Measurements from ENCODE around the gene RCOR2. TPM values are rescaled to one million over a fixed set of nuclear protein-coding genes. Genes with fewer than 3 reads are reported as not detected.
A peak's percentile ranks its signal among the peaks of the same experiment; 100 is the strongest.

RCOR2 gene
- total and polyA plus RNA-seq, 7 experiments from 2014 or later: 0.07 TPM; not detected in 6

DNA sequence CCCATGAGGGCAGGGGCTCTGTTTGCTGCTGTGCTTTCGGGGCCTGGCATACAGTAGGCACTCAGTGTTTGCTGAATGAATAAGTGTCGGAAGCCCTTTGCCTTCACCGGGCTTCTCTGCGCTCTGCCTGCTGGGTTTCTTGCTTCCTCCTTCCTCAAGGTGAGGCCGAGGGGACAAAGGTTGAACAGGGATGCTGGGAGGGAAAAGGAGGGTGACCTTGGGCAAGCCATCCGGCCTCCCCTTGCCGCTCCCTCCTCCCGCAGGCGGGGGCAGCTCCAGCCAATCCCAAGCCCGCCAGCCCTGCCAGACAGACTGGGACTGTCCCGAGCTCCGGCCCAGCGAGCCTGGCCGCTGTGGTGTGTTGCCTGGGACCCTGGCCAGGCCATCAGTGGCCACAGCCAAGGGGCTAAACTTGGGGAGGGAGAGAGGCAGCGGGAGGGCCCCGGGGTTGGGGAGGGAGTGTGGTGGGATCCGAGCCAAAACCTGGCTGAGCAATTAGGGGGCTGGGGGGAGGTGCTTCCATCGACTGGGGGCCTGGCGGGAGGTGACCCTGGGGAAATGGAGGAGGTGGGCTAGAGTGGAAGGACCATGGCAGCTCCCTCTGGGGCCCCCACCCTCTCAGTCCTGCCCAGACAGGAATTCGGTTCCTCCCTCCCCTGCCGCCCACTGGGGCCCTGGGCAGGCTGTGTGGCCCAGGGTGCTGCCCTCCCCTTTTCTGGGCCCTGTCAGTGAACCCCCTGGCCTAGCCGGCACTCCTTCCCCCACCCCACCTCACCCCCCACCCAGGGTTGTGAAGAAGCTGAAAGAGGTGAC is 3.4 kb upstream of the RCOR2 start:
- Mint-ChIP-seq H3K36me3 (no peaks in the 10 kb centered on the region), H3K27ac (peak overlapping the region in 1 of 9 donors; percentile 51), H3K9me3 (peaks cover 0 to 2% (median 0%) of the 10 kb centered on the region in 11 donors), H3K4me3 (peak overlapping the region in 1 of 10 donors; percentile 41), H3K27me3 (peaks cover 0 to 43% (median 0%) of the 10 kb centered on the region in 5 donors), H3K4me1 (peaks cover 0 to 15% (median 11%) of the 10 kb centered on the region in 7 donors)
- no peaks in the 10 kb centered on the region for H3K9me3 ChIP-seq (ENCODE audit: control insufficient read depth in 2 of 3, low read length in 3 of 3)
- ChIA-PET CTCF (interaction anchor here (0.7 to 2.5 kb wide), 3 partner anchors 25 to 83 kb away, joined by 3 to 26 read pairs (median 3); partner anchors contain the start of gene MARK2), POLR2A (interaction anchor here (0.9 to 1.5 kb wide), 2 partner anchors 10 to 17 kb away, joined by 3 to 4 read pairs; no protein-coding TSS in a partner anchor)
- H3K27me3 ChIP-seq (ENCODE audit: control insufficient read depth in 2 of 2, insufficient read depth in 2 of 2, low read length in 2 of 2): no peaks in the 10 kb centered on the region
- intact Hi-C loops (cut with micrococcal nuclease): no loop called here
- no peak overlapping the region for H3K27ac ChIP-seq (ENCODE audit: low read depth, low read length)
- H3K4me3 ChIP-seq (ENCODE audit: low read length): no peak overlapping the region
- ATAC-seq: no peak
- no peak for DNase-seq
- H3K4me1 ChIP-seq (ENCODE audit: control insufficient read depth in 2 of 2, insufficient read depth in 2 of 2, low read length in 2 of 2): peaks cover 8 to 14% of the 10 kb centered on the region in 2 donors
- no peaks in the 10 kb centered on the region for H3K36me3 ChIP-seq (ENCODE audit: control insufficient read depth in 2 of 3, insufficient read depth in 3 of 3, low read length in 3 of 3)

DNA sequence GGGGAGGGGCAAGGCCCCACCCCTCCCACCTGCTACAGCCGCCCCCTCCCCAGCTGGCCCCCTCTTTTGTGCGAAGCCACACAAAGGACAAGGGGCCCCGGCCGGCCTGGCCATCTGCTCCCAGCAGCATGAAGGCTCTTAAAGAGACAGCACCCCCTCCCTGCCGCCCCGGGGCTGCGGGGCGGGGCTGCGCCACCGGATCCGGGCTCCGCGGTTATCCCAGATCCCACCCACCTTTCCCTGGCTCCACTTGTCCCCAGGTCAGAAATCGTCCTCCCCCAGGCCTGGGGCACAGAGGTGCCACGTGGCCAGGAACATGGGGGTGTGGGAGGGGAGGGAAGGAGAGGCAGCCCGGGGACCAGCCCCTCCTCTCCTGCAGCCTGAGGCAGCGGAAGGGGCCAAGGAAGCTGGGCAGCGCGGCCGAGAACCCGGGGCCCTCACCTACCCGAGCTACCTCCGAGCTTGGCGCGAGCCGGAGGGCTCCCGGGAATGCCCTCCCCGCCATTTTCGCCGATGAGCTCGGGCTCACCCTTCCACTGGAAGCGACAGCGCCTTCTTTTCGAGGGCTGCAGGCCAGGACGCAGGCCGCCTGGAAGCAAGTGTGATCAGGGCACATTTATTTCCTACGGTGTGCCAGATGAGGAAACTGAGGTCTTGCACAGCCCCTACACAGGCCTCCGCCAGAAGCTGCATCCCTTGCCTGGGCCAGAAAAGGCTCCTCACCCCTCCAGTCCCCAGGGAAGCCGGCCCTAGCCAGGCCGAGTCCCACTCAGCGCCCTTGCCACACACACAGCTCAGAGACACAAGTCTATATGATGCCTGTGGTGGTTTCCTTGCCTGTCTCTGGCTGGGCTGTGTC is 2.5 kb upstream of the RCOR2 start:
- CTCF ChIA-PET: interaction anchor here (0.7 to 2.5 kb wide), 2 partner anchors 26 to 82 kb away, joined by 3 to 26 read pairs; partner anchors contain the start of gene MARK2
- DNase-seq: no peak
- Histone ChIP-seq H3K9me3 (ENCODE audit: control insufficient read depth in 2 of 3, low read length in 3 of 3) (no peaks in the 10 kb centered on the region), H3K27me3 (ENCODE audit: control insufficient read depth in 2 of 2, insufficient read depth in 2 of 2, low read length in 2 of 2) (no peaks in the 10 kb centered on the region), H3K4me1 (ENCODE audit: control insufficient read depth in 2 of 2, insufficient read depth in 2 of 2, low read length in 2 of 2) (peaks cover 8 to 20% of the 10 kb centered on the region in 2 donors), H3K36me3 (ENCODE audit: control insufficient read depth in 2 of 3, insufficient read depth in 3 of 3, low read length in 3 of 3) (no peaks in the 10 kb centered on the region), H3K27ac (ENCODE audit: low read depth, low read length) (no peak overlapping the region), H3K4me3 (ENCODE audit: low read length) (no peak overlapping the region)
- POLR2A ChIA-PET: interaction anchor here (0.9 to 1.5 kb wide), 2 partner anchors 11 to 18 kb away, joined by 3 to 4 read pairs; no protein-coding TSS in a partner anchor
- ATAC-seq: no peak
- Mint-ChIP-seq H3K27ac (peak overlapping the region in 1 of 9 donors; percentile 51), H3K4me3 (peak overlapping the region in 4 of 10 donors; percentile 21 to 89 (median 50)), H3K9me3 (peaks cover 0 to under 1% (median 0%) of the 10 kb centered on the region in 11 donors), H3K4me1 (peaks cover 0 to 18% (median 15%) of the 10 kb centered on the region in 7 donors), H3K27me3 (peaks cover 0 to 42% (median 0%) of the 10 kb centered on the region in 5 donors), H3K36me3 (no peaks in the 10 kb centered on the region)
- intact Hi-C loops (cut with micrococcal nuclease): no loop called here

DNA sequence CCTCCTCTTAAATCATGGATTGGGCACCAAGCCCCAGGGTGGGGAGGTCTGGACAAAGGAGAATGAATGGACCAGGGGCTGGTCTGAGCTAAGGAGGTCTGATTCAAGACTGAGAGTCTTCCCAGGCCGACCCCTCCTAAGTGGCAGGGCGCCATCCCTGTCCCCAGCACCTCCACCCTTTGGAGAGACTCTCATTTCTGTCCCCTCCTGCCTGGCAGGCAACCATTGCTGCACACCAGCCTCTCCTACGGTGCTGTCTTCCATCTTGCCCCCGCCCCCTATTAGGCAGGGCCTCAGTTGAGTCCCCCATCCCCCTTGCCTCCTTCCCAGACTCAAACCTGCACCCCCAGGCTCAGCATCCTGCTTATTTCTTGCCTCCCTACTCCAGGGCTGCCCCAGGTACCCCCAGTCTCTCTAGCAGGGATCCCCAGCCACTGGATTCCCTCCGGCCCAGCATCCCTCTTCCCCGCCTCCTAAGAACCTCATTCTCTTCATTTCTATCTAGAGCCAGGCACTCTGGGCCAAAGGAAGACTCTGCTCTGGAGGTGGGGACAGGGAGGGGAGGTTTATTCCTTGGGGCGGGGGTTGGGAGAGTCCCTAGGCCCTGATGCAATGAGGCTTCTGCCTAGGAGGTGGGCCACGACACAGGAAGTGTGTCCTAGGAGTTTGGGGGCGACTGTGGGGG is 1.7 kb upstream of the RCOR2 start:
- no peaks in the 10 kb centered on the region for H3K27me3 ChIP-seq (ENCODE audit: control insufficient read depth in 2 of 2, insufficient read depth in 2 of 2, low read length in 2 of 2)
- intact Hi-C loops (cut with micrococcal nuclease): no loop called here
- Mint-ChIP-seq H3K4me3 (peak overlapping the region in 9 of 10 donors; percentile 45 to 89 (median 54)), H3K4me1 (peaks cover 0 to 18% (median 15%) of the 10 kb centered on the region in 7 donors), H3K27me3 (peaks cover 0 to 38% (median 0%) of the 10 kb centered on the region in 5 donors), H3K9me3 (no peaks in the 10 kb centered on the region), H3K27ac (peak overlapping the region in 6 of 9 donors; percentile 21 to 82 (median 47)), H3K36me3 (no peaks in the 10 kb centered on the region)
- no peaks in the 10 kb centered on the region for H3K36me3 ChIP-seq (ENCODE audit: control insufficient read depth in 2 of 3, insufficient read depth in 3 of 3, low read length in 3 of 3)
- DNase-seq: no peak
- no peak for ATAC-seq
- no peaks in the 10 kb centered on the region for H3K9me3 ChIP-seq (ENCODE audit: control insufficient read depth in 2 of 3, low read length in 3 of 3)
- H3K4me3 ChIP-seq (ENCODE audit: low read length): no peak overlapping the region
- peaks cover 8 to 20% of the 10 kb centered on the region in 2 donors for H3K4me1 ChIP-seq (ENCODE audit: control insufficient read depth in 2 of 2, insufficient read depth in 2 of 2, low read length in 2 of 2)
- POLR2A ChIA-PET: interaction anchor here (1.4 kb wide), 1 partner anchor 80 kb away, joined by 6 read pairs; the partner anchor contains the start of gene MARK2
- H3K27ac ChIP-seq (ENCODE audit: low read depth, low read length): no peak overlapping the region
- CTCF ChIA-PET: interaction anchor here (2.1 kb wide), 1 partner anchor 81 kb away, joined by 13 read pairs; no protein-coding TSS in a partner anchor

DNA sequence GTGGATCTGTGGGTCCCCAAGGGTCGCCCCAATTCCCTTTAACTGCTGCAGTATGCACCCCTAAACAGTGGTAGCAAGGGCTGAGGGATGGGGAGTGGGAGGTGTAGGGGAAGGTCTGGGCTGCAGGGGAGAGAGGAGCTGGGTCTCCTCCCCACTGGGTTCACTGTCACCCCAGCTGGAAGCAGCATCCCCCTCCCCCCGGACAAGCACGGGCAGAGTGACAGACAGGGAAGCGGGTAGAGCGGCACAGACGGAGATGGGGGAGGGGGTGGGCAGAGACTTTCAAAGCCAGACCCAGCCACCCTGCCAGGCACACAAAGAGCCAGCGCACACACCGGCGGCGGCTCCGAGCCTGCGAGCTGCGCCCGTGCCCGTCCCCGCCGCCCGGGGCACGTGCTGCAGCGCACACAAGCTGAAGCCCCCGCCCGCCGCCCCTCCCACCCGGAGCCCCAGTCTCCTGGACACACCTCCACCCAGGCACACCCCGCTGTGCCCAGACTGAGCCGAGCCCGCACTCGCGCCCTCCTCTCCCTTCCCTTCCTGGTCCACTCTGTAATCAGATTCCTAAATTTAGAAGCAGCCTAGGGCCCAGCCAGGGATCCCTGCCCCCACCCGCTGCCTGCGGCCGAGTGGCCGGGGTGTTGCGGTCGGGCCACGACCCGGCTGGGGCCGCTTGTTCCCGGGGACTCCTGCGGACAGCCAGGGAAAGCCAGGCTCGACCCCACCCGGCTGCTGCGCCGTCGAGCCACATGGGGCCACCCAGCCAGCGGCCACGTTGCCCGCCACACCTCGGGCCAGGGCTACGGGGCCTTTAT is 935 bp upstream of the RCOR2 start:
- Mint-ChIP-seq H3K27me3 (peaks cover 0 to 31% (median 0%) of the 10 kb centered on the region in 5 donors), H3K27ac (peak overlapping the region in 3 of 9 donors; percentile 36 to 82 (median 64)), H3K36me3 (no peaks in the 10 kb centered on the region), H3K4me1 (peaks cover 0 to 18% (median 15%) of the 10 kb centered on the region in 7 donors), H3K9me3 (no peaks in the 10 kb centered on the region), H3K4me3 (peak overlapping the region; percentile 45 to 89 (median 78))
- ChIA-PET POLR2A (interaction anchor here (0.6 to 1.4 kb wide), 6 partner anchors 19 to 101 kb away, joined by 3 to 6 read pairs (median 4); partner anchors contain the start of genes COX8A and MARK2), CTCF (interaction anchor here (1.2 to 2.1 kb wide), 2 partner anchors 20 to 81 kb away, joined by 3 to 13 read pairs; no protein-coding TSS in a partner anchor)
- peak in 6 of 9 donors; percentile 36 to 43 (median 38) for DNase-seq
- H3K9me3 ChIP-seq (ENCODE audit: control insufficient read depth in 2 of 3, low read length in 3 of 3): no peaks in the 10 kb centered on the region
- H3K4me1 ChIP-seq (ENCODE audit: control insufficient read depth in 2 of 2, insufficient read depth in 2 of 2, low read length in 2 of 2): peaks cover 8 to 20% of the 10 kb centered on the region in 2 donors
- intact Hi-C loops (cut with micrococcal nuclease): loop anchor here (1.0 to 2.0 kb wide), 4 partner anchors 20 to 81 kb away; partner anchors contain the start of gene MARK2 (in 1 of the 2)
- no peak overlapping the region for H3K27ac ChIP-seq (ENCODE audit: low read depth, low read length)
- H3K36me3 ChIP-seq (ENCODE audit: control insufficient read depth in 2 of 3, insufficient read depth in 3 of 3, low read length in 3 of 3): no peaks in the 10 kb centered on the region
- peak overlapping the region; percentile 62 for H3K4me3 ChIP-seq (ENCODE audit: low read length)
- H3K27me3 ChIP-seq (ENCODE audit: control insufficient read depth in 2 of 2, insufficient read depth in 2 of 2, low read length in 2 of 2): no peaks in the 10 kb centered on the region
- ATAC-seq: peak; percentile 39

- Histone ChIP-seq H3K27ac (ENCODE audit: low read depth, low read length) (no peak overlapping the region), H3K36me3 (ENCODE audit: control insufficient read depth in 2 of 3, insufficient read depth in 3 of 3, low read length in 3 of 3) (no peaks in the 10 kb centered on the region), H3K9me3 (ENCODE audit: control insufficient read depth in 2 of 3, low read length in 3 of 3) (no peaks in the 10 kb centered on the region), H3K4me1 (ENCODE audit: control insufficient read depth in 2 of 2, insufficient read depth in 2 of 2, low read length in 2 of 2) (peaks cover 8 to 20% of the 10 kb centered on the region in 2 donors), H3K4me3 (ENCODE audit: low read length) (peak overlapping the region; percentile 55), H3K27me3 (ENCODE audit: control insufficient read depth in 2 of 2, insufficient read depth in 2 of 2, low read length in 2 of 2) (no peaks in the 10 kb centered on the region)
- Mint-ChIP-seq H3K36me3 (no peaks in the 10 kb centered on the region), H3K4me1 (peaks cover 0 to 18% (median 15%) of the 10 kb centered on the region in 7 donors), H3K9me3 (no peaks in the 10 kb centered on the region), H3K27ac (peak overlapping the region in 2 of 9 donors; percentile 26 to 42), H3K4me3 (peak overlapping the region; percentile 73 to 91 (median 83)), H3K27me3 (peaks cover 0 to 19% (median 0%) of the 10 kb centered on the region in 5 donors)
- ChIA-PET POLR2A (interaction anchor here (1.2 to 1.3 kb wide), 3 partner anchors 21 to 32 kb away, joined by 3 to 4 read pairs (median 3); no protein-coding TSS in a partner anchor), CTCF (interaction anchor here (1.0 to 3.6 kb wide), 3 partner anchors 29 to 80 kb away, joined by 3 to 13 read pairs (median 12); no protein-coding TSS in a partner anchor)
- DNase-seq (peak in 3 of 9 donors; percentile 6 to 49 (median 31)), ATAC-seq (peak; percentile 34)
- intact Hi-C loops (cut with micrococcal nuclease): loop anchor here in 1 of 2 donors (2.0 kb wide), 1 partner anchor 77 kb away; the partner anchor contains the start of gene MARK2
Observed at GRCh38 chr11:63915961-63916836, 765 bp downstream of the RCOR2 start.
